ENCODE measurements around the gene OR56B1. TPM values are rescaled to one million over a fixed set of nuclear protein-coding genes. Genes with fewer than 3 reads are reported as not detected.
"Not testable (repeated sequence)": the region's sequence is repeated elsewhere in the genome, so short reads cannot be mapped to it uniquely, and the experiment has no call there.

OR56B1 gene
- polyA plus RNA-seq, 1 of the 3 experiments (the other 2 are of a cell fraction) = not detected

- H3K9me2 ChIP-seq = no peaks in the 10 kb centered on the region
- no peak overlapping the region for H2AFZ ChIP-seq (ENCODE audit: low read depth)
- H3K9me3 ChIP-seq = no peaks in the 10 kb centered on the region
- CTCF ChIA-PET = no interaction called here
- no peak overlapping the region for H3K4me3 ChIP-seq (ENCODE audit: low read depth in 2 of 2, low read length in 1 of 2)
- no peaks in the 10 kb centered on the region for H4K20me1 ChIP-seq (ENCODE audit: insufficient read depth)
- H3K27me3 ChIP-seq (ENCODE audit: insufficient read depth) = no peaks in the 10 kb centered on the region; the same call in 1 of the 2 replicates
- H3K36me3 ChIP-seq (replicated peaks in 1 of 2; ENCODE audit: control insufficient read depth in 1 of 2, insufficient read depth in 2 of 2, low read length in 1 of 2) = peaks cover 7 to 14% of the 10 kb centered on the region in 2 experiments
- TF ChIP-seq EP300 (IDR thresholded peaks at IDR 0.05; ENCODE audit: borderline replicate concordance in 1 of 2, low read depth in 1 of 2, low read length in 1 of 2) = no peak
- TF ChIP-seq GATA2 (CRISPR knock-in tag; IDR thresholded peaks at IDR 0.05) = no peak
- no peak for TF ChIP-seq SIN3A (IDR thresholded peaks at IDR 0.05; ENCODE audit: borderline replicate concordance, low read depth, low read length)
- no peak for TF ChIP-seq FOXJ3 (CRISPR knock-in tag; IDR thresholded peaks at IDR 0.05)
- no peak for TF ChIP-seq SMC3 (IDR thresholded peaks at IDR 0.05; ENCODE audit: low read depth, low read length)
- TF ChIP-seq TAF1 (IDR thresholded peaks at IDR 0.05; ENCODE audit: borderline replicate concordance, low read depth, low read length) = no peak
- TF ChIP-seq CHD2 (IDR thresholded peaks at IDR 0.05; ENCODE audit: low read length, partially characterized antibody) = no peak
- TF ChIP-seq FOSL2 (IDR thresholded peaks at IDR 0.05; ENCODE audit: borderline replicate concordance, low read depth) = no peak
- no peak for TF ChIP-seq ZBTB33 (IDR thresholded peaks at IDR 0.05; ENCODE audit: borderline replicate concordance, low read depth)
- no peak for TF ChIP-seq POLR2AphosphoS5 (IDR thresholded peaks at IDR 0.05; ENCODE audit: low read depth, low read length)
- no peak for TF ChIP-seq MXI1 (IDR thresholded peaks at IDR 0.05; ENCODE audit: low read depth, low read length)
- TF ChIP-seq PBX3 (IDR thresholded peaks at IDR 0.05) = no peak
- no peak for TF ChIP-seq USF2 (IDR thresholded peaks at IDR 0.05; ENCODE audit: borderline replicate concordance, low read depth, low read length)
- TF ChIP-seq CTCF (IDR thresholded peaks at IDR 0.05) = no peak
- TF ChIP-seq RFX5 (IDR thresholded peaks at IDR 0.05; ENCODE audit: low read length) = no peak
- no peak for TF ChIP-seq MAX (IDR thresholded peaks at IDR 0.05; ENCODE audit: low read depth)
- no peak for TF ChIP-seq FOXM1 (IDR thresholded peaks at IDR 0.05; ENCODE audit: low read depth)
- H3K9ac ChIP-seq = no peak overlapping the region
- POLR2A ChIA-PET = no interaction called here
- no peak for DNase-seq
- no peaks in the 10 kb centered on the region for H3K4me1 ChIP-seq (ENCODE audit: control insufficient read depth in 1 of 2, insufficient read depth in 2 of 2, low read depth in 1 of 2, low read length in 1 of 2)
- H3K27ac ChIP-seq (ENCODE audit: low read depth in 2 of 2, low read length in 1 of 2) = no peak overlapping the region
- peaks cover 5% of the 10 kb centered on the region for H3F3A ChIP-seq (replicated peaks; ENCODE audit: insufficient read depth)
- no peak overlapping the region for H3K4me2 ChIP-seq
- H3K79me2 ChIP-seq (ENCODE audit: insufficient read depth) = no peaks in the 10 kb centered on the region
- 20% methylated on average over 5 of the region's 5 CpGs for WGBS (ENCODE audit: low lambda C conversion rate)
Observed at GRCh38 chr11:5713695-5714094, 22.6 kb upstream of the OR56B1 start.

- H3K27me3 ChIP-seq (ENCODE audit: insufficient read depth); H3K27ac ChIP-seq (ENCODE audit: low read depth in 2 of 2, low read length in 1 of 2); H3K9me3 ChIP-seq; H3K79me2 ChIP-seq (ENCODE audit: insufficient read depth); DNase-seq; H3K9me2 ChIP-seq; H3K36me3 ChIP-seq (replicated peaks in 1 of 2; ENCODE audit: control insufficient read depth in 1 of 2, insufficient read depth in 2 of 2, low read length in 1 of 2); H3K4me1 ChIP-seq (ENCODE audit: control insufficient read depth in 1 of 2, insufficient read depth in 2 of 2, low read depth in 1 of 2, low read length in 1 of 2); POLR2A ChIA-PET; H3K9ac ChIP-seq; H2AFZ ChIP-seq (ENCODE audit: low read depth); CTCF ChIA-PET; H3F3A ChIP-seq (replicated peaks; ENCODE audit: insufficient read depth); H3K4me2 ChIP-seq; H3K4me3 ChIP-seq (ENCODE audit: low read depth in 2 of 2, low read length in 1 of 2); H4K20me1 ChIP-seq (ENCODE audit: insufficient read depth): not testable (repeated sequence)
- WGBS (ENCODE audit: low lambda C conversion rate) = 5% methylated on average over 1 of the region's 1 CpG
Observed at GRCh38 chr11:5716518-5716917, 19.7 kb upstream of the OR56B1 start.

Data from SK-N-SH (cell line).